RCC 7860 (cell line): ENCODE measurements around the gene TBX22.
"Not testable (repeated sequence)": the region's sequence is repeated elsewhere in the genome, so short reads cannot be mapped to it uniquely, and the experiment has no call there.

ENCODE experiments used
- DNase-seq: peaks from one replicate; pipeline ENCODE4 v3.0.0-alpha.2; 2015; ENCODE audit warnings: low spot score
- FAIRE-seq: peaks from 2 replicates; lab custom pipeline; 2012; peaks lifted over from hg19 to GRCh38; lab: Jason Lieb, UNC

The TBX22 gene

DNA sequence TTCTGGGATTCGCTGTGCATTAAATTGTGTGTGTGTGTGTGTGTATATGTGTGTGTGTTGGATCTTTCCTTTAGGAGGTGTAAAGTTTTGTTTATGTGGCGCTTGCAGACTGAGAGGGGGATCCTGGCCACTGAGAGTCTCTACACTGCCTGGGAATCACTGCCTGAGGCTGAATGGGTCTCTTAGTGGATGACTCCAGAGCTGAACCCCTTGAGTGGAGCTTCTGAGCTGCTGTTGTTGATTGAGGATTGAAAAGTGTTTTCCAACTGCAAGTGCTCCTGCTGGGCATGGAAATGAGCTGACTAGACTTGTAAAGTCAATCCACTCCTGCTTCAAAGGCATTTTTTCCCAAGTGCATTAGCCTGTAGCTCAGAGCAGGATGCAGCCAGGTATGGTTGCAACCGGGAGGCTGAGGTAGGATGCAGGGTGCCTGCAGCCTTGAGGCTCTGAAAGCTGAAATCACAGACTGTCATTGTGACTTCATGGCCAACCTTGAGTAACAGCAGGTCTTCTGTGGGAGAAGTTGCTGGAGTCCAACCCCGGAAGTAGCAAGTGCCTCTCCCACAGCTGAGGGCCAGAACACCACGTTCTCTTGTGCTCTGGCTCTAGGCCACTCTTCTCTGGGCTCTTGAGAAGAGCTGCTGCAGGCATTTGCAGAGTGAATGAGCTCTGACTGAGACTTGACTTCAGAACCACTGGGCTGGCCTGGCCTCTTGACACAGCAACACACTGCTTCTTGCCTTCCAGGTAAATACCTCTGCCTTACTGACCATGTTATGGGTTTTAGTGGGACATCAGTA is at the start of gene TBX22:
Gene TBX22 (plus strand): TSS at position 613 of the 800 bp plus-strand sequence. CDS start 7,517 bp downstream, outside the sequence.
- DNase-seq (no peak), FAIRE-seq (no peak)

DNA sequence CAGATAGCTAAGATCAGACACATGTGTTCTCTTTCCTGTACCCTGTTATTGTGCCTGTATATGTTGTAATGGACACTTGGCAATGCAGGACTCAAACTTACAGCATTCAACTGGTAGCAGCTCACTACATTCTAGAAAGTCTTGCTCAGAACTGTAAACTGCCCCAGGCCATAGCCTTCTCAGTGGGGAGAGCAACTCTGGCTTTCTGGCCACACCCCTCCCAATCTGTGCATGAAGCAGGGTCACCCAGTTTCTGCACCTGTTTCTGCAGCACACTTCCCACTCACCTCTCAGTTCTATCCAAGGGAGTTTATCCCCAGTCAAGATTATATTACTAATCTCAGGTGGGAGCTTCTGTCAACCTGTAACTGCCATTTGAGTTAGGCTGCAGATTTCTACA is 38.9 kb upstream of the TBX22 start:
- no peak for FAIRE-seq

GRCh38 chrX:80004458-80004857 is 10.1 kb upstream of the TBX22 start:
- no peak for FAIRE-seq
- no peak for DNase-seq

More for the DNA sequence above, 38.9 kb upstream of the TBX22 start:
- no peak for DNase-seq

DNA sequence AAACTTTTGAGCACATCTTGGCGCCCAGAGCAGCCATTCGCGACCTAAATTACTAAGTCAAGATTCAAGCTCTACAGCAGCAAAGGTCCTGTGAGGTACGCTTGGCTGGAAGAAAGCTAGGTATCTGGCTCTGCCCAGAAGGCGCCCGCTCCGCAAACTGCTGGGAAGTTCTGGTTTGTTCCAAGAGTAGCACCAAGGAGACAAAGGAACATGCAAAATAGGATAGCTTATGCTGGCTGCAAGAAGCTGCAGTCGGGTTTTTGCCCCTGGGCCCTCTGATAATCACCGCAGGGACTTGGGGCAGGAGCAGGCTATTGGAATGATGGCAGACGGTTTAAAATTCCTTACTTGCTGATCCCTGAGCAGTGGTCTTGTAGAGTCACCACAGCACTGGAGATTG is 3.0 kb upstream of the TBX22 start:
- DNase-seq (no peak), FAIRE-seq (no peak)

DNA sequence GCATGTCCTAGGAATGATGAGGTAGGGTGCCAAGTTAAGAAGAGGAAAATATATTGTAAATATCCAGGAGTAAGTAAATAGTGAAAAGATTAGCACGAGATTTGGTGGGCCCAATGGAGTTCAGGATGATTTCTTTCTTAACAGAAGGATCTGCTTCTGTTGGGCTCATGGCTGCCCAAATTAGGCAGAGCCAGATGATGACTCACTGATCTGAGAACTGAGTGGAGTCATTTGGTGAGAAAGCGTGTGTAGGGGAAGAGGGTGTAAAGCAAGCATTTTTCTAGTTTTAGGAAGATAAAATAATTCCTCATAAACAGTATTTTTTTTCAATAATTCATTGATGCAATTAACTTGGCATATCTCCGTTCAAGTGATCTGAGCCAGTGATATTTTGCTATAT is 1.6 kb downstream of the TBX22 start:
- FAIRE-seq: no peak
- DNase-seq: no peak

GRCh38 chrX:80021621-80022020 is 7.1 kb downstream of the TBX22 start:
- no peak for FAIRE-seq
- DNase-seq: no peak

GRCh38 chrX:80022363-80023031 is 7.9 kb downstream of the TBX22 start:
- DNase-seq: no peak
- no peak for FAIRE-seq

- DNase-seq: no peak
- no peak for FAIRE-seq
Observed at GRCh38 chrX:80026116-80026515, 11.6 kb downstream of the TBX22 start.

DNA sequence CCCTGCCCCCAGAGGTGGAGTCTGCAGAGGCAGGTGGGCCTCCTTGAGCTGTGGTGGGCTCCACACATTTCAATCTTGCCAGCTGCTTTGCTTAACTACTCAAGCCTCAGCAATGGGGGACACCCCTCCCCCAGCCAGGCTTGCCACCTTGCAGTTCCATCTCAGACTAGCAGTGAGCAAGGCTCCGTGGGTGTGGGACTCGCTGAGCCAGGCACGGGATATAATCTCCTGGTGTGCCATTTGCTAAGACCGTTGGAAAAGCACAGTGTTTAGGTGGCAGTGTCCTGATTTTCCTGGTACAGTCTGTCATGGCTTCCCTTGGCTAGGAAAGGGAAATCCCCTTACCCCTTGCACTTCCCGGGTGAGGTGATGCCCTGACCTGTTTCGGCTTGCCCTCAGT is 51.6 kb downstream of the TBX22 start:
- not testable (repeated sequence) for FAIRE-seq, DNase-seq

GRCh38 chrX:80075625-80076024 is 61.1 kb downstream of the TBX22 start:
- not testable (repeated sequence) for DNase-seq, FAIRE-seq
